PC-3 (cell line): ENCODE data around the gene NLGN1. TPM values are rescaled to one million over a fixed set of nuclear protein-coding genes. Genes with fewer than 3 reads are reported as not detected.

ENCODE experiments used
- ATAC-seq: fragments of 200-7000 bp; cut with Tn5 transposase; 2 replicates; pipeline ENCODE4 v1.9.1; 2020; ENCODE audit warnings: mild to moderate bottlenecking, moderate library complexity
- BruUV-seq: library from RNA; stranded (reverse); fragments of 400-500 nt; replicated peaks from 2 replicates; lab custom pipeline; 2021; lab: Mats Ljungman, UMichigan
- CTCF ChIA-PET: fragments of 300-600 bp; sonication (Branson Sonifier 250); formaldehyde crosslinking; loops from one replicate; lab custom pipeline; 2022; ENCODE audit warnings: antibody characterized with exemption; lab: Charles Lee
- POLR2A ChIA-PET: fragments of 300-600 bp; sonication (Branson Sonifier 250); formaldehyde crosslinking; loops from one replicate; lab custom pipeline; 2022; ENCODE audit warnings: antibody characterized with exemption; ENCODE audit not compliant: unreplicated experiment; lab: Charles Lee
- DNase-seq: peaks from one replicate; pipeline ENCODE4 v3.0.0-alpha.2; 2015
- H2AFZ ChIP-seq: fragments of 300-600 bp; sonication (generic); 2 replicates; pipeline ENCODE4 v1.6.0; 2016; ENCODE audit warnings: antibody characterized with exemption, low read length
- H3F3A ChIP-seq: fragments of 300-600 bp; sonication (generic); one replicate; pipeline ENCODE4 v1.6.0; 2017; ENCODE audit warnings: antibody characterized with exemption, low read length, control low read depth, mild to moderate bottlenecking; ENCODE audit not compliant: unreplicated experiment
- H3K27ac ChIP-seq: fragments of 300-600 bp; sonication (generic); 2 replicates; pipeline ENCODE4 v1.5.1; 2016; ENCODE audit warnings: mild to moderate bottlenecking, low read length
- H3K27me3 ChIP-seq: fragments of 300-600 bp; sonication (generic); 2 replicates; pipeline ENCODE4 v1.6.1; 2016; ENCODE audit warnings: low read length, mixed read lengths
- H3K36me3 ChIP-seq: fragments of 300-600 bp; sonication (generic); 2 replicates; pipeline ENCODE4 v1.6.1; 2016; ENCODE audit warnings: low read depth, mixed run types, low read length, mixed read lengths
- H3K4me1 ChIP-seq: fragments of 300-600 bp; sonication (generic); 2 replicates; pipeline ENCODE4 v1.5.1; 2016; ENCODE audit warnings: low read length; ENCODE audit not compliant: insufficient read depth
- H3K4me2 ChIP-seq: fragments of 300-600 bp; sonication (generic); 2 replicates; pipeline ENCODE4 v1.6.0; 2016; ENCODE audit warnings: low read length
- H3K4me3 ChIP-seq: fragments of 300-600 bp; sonication (generic); 2 replicates; pipeline ENCODE4 v1.5.1; 2016; ENCODE audit warnings: mild to moderate bottlenecking, low read length, mixed read lengths
- H3K79me2 ChIP-seq: fragments of 300-600 bp; sonication (generic); 2 replicates; pipeline ENCODE4 v1.6.1; 2017; ENCODE audit warnings: low read length, mixed read lengths
- H3K9ac ChIP-seq: fragments of 300-600 bp; sonication (generic); 2 replicates; pipeline ENCODE4 v1.6.0; 2016; ENCODE audit warnings: mild to moderate bottlenecking, low read length
- H3K9me2 ChIP-seq: fragments of 300-600 bp; sonication (generic); replicated peaks from 2 replicates; pipeline ENCODE4 v1.6.1; 2016; ENCODE audit warnings: mixed run types, low read length, mixed read lengths
- H3K9me3 ChIP-seq: fragments of 300-600 bp; sonication (generic); 2 replicates; pipeline ENCODE4 v1.6.1; 2016; ENCODE audit warnings: low read length, mixed read lengths
- H4K20me1 ChIP-seq: fragments of 300-600 bp; sonication (generic); 2 replicates; pipeline ENCODE4 v1.6.1; 2016; ENCODE audit warnings: low read length, mixed read lengths
- CTCF ChIP-seq: fragments of 300-600 bp; sonication (generic); conservative IDR thresholded peaks from 2 replicates; pipeline ENCODE4 v1.5.1; 2017; ENCODE audit warnings: antibody characterized with exemption, low read depth, mild to moderate bottlenecking, low read length
- EZH2 ChIP-seq: fragments of 300-600 bp; sonication (generic); IDR thresholded peaks from one replicate; pipeline ENCODE4 v1.6.1; 2017; ENCODE audit warnings: antibody characterized with exemption, mild to moderate bottlenecking, low read length; ENCODE audit not compliant: unreplicated experiment
- EZH2phosphoT487 ChIP-seq: fragments of 300-600 bp; sonication (generic); IDR thresholded peaks from 2 replicates; pipeline ENCODE4 v1.6.1; 2018; ENCODE audit warnings: mild to moderate bottlenecking, antibody characterized with exemption, low read length, borderline replicate concordance
- intact Hi-C: fragments of 100-400 bp; cut with micrococcal nuclease; formaldehyde crosslinking; loops from 2 replicates; pipeline ENCODE4 v1.9.0; 2023
- total RNA-seq: library from RNA; depleted of rRNA; stranded (reverse); fragments of >200 nt; gene quantifications from 2 replicates; pipeline ENCODE4 v1.2.3, GENCODE V29; 2014

The NLGN1 gene
- total RNA-seq, 1 experiment from 2014 or later, result 0.77 TPM

GRCh38 chr3:174083706-174084105 is 686.2 kb downstream of the NLGN1 start:
- Histone ChIP-seq H3K4me3 (no peak overlapping the region), H3K9me2 (no peaks in the 10 kb centered on the region), H3K27me3 (no peaks in the 10 kb centered on the region), H3K79me2 (no peaks in the 10 kb centered on the region), H3F3A (no peaks in the 10 kb centered on the region), H2AFZ (no peak overlapping the region), H3K9ac (no peak overlapping the region), H3K27ac (no peak overlapping the region), H3K9me3 (no peaks in the 10 kb centered on the region), H4K20me1 (no peaks in the 10 kb centered on the region), H3K36me3 (no peaks in the 10 kb centered on the region), H3K4me2 (no peak overlapping the region), H3K4me1 (0 out of 2 replicates have a peak, but pooled peaks cover 7% of the 10 kb centered on the region)
- intact Hi-C loops, result no loop called here
- BruUV-seq, result no TSS peak
- DNase-seq, result no peak
- no peak for TF ChIP-seq CTCF
- no peak for TF ChIP-seq EZH2phosphoT487
- TF ChIP-seq EZH2, result no peak
- ChIA-PET CTCF (no interaction called here), POLR2A (no interaction called here)
- no peak for ATAC-seq

DNA sequence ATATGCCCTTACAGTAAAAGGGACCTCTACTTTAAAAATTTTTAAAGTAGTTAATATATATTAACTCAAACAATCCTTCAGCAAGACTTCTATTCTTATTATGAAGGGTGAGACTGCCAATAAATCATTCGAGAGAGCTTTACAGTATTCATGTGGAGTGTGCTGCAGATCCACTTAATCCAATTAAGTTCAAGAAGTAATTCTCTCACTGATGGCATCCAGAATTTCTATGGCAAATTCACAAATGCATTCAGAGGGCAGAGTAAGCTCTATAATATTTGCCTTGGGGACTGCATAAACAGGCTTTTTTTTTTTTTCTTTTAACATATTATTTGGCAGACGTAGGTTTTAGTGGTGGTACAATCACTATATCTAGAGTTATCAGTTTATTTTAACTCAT is 692.0 kb downstream of the NLGN1 start:
- Histone ChIP-seq H3K9me3 (no peaks in the 10 kb centered on the region), H3F3A (no peaks in the 10 kb centered on the region), H3K79me2 (no peaks in the 10 kb centered on the region), H3K36me3 (no peaks in the 10 kb centered on the region), H3K4me3 (no peak overlapping the region), H2AFZ (no peak overlapping the region), H3K9ac (no peak overlapping the region), H3K27ac (no peak overlapping the region), H4K20me1 (no peaks in the 10 kb centered on the region), H3K27me3 (no peaks in the 10 kb centered on the region), H3K9me2 (no peaks in the 10 kb centered on the region), H3K4me2 (no peak overlapping the region), H3K4me1 (0 out of 2 replicates have a peak, but pooled peaks cover 2% of the 10 kb centered on the region)
- POLR2A ChIA-PET, result no interaction called here
- TF ChIP-seq EZH2, result no peak
- no peak for TF ChIP-seq EZH2phosphoT487
- no peak for TF ChIP-seq CTCF
- DNase-seq (no peak), ATAC-seq (no peak)
- no TSS peak for BruUV-seq
- CTCF ChIA-PET, result no interaction called here
- intact Hi-C loops, result no loop called here

GRCh38 chr3:174094669-174095068 is 697.1 kb downstream of the NLGN1 start:
- Histone ChIP-seq H2AFZ (no peak overlapping the region), H3K79me2 (no peaks in the 10 kb centered on the region), H3K4me2 (no peak overlapping the region)

More at GRCh38 chr3:174094669-174095068, 697.1 kb downstream of the NLGN1 start:
- H3K4me3 ChIP-seq, result no peak overlapping the region
- peaks cover 11% of the 10 kb centered on the region for H3K4me1 ChIP-seq
- DNase-seq (no peak), ATAC-seq (no peak)
- no TSS peak for BruUV-seq
- H3K9me3 ChIP-seq, result no peaks in the 10 kb centered on the region
- no peaks in the 10 kb centered on the region for H3K36me3 ChIP-seq
- ChIA-PET POLR2A (no interaction called here), CTCF (no interaction called here)
- no peaks in the 10 kb centered on the region for H3F3A ChIP-seq
- intact Hi-C loops, result no loop called here
- H3K27me3 ChIP-seq, result no peaks in the 10 kb centered on the region
- no peaks in the 10 kb centered on the region for H3K9me2 ChIP-seq
- no peak for TF ChIP-seq EZH2
- TF ChIP-seq CTCF, result no peak
- no peak for TF ChIP-seq EZH2phosphoT487
- no peak overlapping the region for H3K27ac ChIP-seq
- H3K9ac ChIP-seq, result no peak overlapping the region
- H4K20me1 ChIP-seq, result no peaks in the 10 kb centered on the region
